22Rv1 (cell line): Measurements from ENCODE around the gene PPP1R7.

Source experiments
- ZFX ChIP-seq: fragments of 450-650 bp; IDR thresholded peaks from 2 replicates; pipeline ENCODE4 v1.6.1; 2017; ENCODE audit warnings: antibody characterized with exemption, borderline replicate concordance
- TF ChIP-seq, protein P1 (sequence below): fragments of 450-650 bp; IDR thresholded peaks from 2 replicates; pipeline ENCODE4 v1.5.1; 2017; ENCODE audit warnings: mild to moderate bottlenecking

DNA sequence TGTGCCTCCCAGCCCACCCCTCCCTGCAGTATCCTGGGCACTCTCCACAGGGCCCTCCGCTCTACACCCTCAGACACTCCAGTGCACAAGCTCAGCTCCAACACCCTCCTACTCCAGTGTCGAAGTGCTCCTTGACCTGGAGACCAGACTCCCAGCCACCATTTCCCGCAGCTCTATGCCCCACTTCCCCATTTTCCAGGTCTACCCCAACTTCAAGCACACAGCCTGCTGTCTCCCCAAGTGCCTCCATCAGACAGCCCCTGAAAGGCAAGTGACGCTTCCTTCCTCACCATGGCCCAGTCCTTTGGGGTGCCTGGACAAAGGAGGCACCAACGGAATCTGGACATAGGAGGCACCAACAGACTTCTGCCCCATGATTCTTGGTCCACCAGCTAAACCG, 8.2 kb upstream of the PPP1R7 start:
- TF ChIP-seq ZFX = no peak
- TF ChIP-seq, protein P1, sequence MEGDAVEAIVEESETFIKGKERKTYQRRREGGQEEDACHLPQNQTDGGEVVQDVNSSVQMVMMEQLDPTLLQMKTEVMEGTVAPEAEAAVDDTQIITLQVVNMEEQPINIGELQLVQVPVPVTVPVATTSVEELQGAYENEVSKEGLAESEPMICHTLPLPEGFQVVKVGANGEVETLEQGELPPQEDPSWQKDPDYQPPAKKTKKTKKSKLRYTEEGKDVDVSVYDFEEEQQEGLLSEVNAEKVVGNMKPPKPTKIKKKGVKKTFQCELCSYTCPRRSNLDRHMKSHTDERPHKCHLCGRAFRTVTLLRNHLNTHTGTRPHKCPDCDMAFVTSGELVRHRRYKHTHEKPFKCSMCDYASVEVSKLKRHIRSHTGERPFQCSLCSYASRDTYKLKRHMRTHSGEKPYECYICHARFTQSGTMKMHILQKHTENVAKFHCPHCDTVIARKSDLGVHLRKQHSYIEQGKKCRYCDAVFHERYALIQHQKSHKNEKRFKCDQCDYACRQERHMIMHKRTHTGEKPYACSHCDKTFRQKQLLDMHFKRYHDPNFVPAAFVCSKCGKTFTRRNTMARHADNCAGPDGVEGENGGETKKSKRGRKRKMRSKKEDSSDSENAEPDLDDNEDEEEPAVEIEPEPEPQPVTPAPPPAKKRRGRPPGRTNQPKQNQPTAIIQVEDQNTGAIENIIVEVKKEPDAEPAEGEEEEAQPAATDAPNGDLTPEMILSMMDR = no peak
